ENCODE measurements around the gene SLC25A19.
A peak's percentile ranks its signal among the peaks of the same experiment; 100 is the strongest.
"Not testable (repeated sequence)": the region's sequence is repeated elsewhere in the genome, so short reads cannot be mapped to it uniquely, and the experiment has no call there.

The SLC25A19 gene

GRCh38 chr17:75307957-75308731 is 18.9 kb upstream of the SLC25A19 start:
- H3K36me3 ChIP-seq (ENCODE audit: control insufficient read depth in 5 of 5, insufficient read depth in 5 of 5, low read length in 5 of 5) = no peaks in the 10 kb centered on the region
- peaks cover 7 to 42% (median 36%) of the 10 kb centered on the region in 5 donors for H3K4me1 ChIP-seq (ENCODE audit: control insufficient read depth in 5 of 5, insufficient read depth in 5 of 5, low read length in 5 of 5)
- H3K27ac ChIP-seq (ENCODE audit: low read depth, low read length) = peak overlapping the region; percentile 81
- H3K9ac ChIP-seq (ENCODE audit: low read length in 5 of 5) = peak overlapping the region in 1 of 5 donors; percentile 43
- no peaks in the 10 kb centered on the region for H3K9me3 ChIP-seq (ENCODE audit: control insufficient read depth in 5 of 5, low read length in 5 of 5)
- no peak overlapping the region for H3K4me3 ChIP-seq (ENCODE audit: low read depth in 1 of 5, low read length in 5 of 5)
- H3K27me3 ChIP-seq (ENCODE audit: control insufficient read depth in 5 of 5, insufficient read depth in 4 of 5, low read length in 5 of 5) = no peaks in the 10 kb centered on the region

GRCh38 chr17:75301502-75302206 is 12.4 kb upstream of the SLC25A19 start:
- Histone ChIP-seq H3K4me1 (ENCODE audit: control insufficient read depth in 5 of 5, insufficient read depth in 5 of 5, low read length in 5 of 5) (peaks cover 0 to 6% (median 3%) of the 10 kb centered on the region in 5 donors), H3K36me3 (ENCODE audit: control insufficient read depth in 5 of 5, insufficient read depth in 5 of 5, low read length in 5 of 5) (no peaks in the 10 kb centered on the region), H3K9ac (ENCODE audit: low read length in 5 of 5) (no peak overlapping the region), H3K4me3 (ENCODE audit: low read depth in 1 of 5, low read length in 5 of 5) (no peak overlapping the region), H3K9me3 (ENCODE audit: control insufficient read depth in 5 of 5, low read length in 5 of 5) (no peaks in the 10 kb centered on the region), H3K27ac (ENCODE audit: low read depth, low read length) (no peak overlapping the region), H3K27me3 (ENCODE audit: control insufficient read depth in 5 of 5, insufficient read depth in 4 of 5, low read length in 5 of 5) (no peaks in the 10 kb centered on the region)

- no peaks in the 10 kb centered on the region for H3K9me3 ChIP-seq (ENCODE audit: control insufficient read depth in 5 of 5, low read length in 5 of 5)
- H3K36me3 ChIP-seq (ENCODE audit: control insufficient read depth in 5 of 5, insufficient read depth in 5 of 5, low read length in 5 of 5) = no peaks in the 10 kb centered on the region
- H3K9ac ChIP-seq (ENCODE audit: low read length in 5 of 5) = no peak overlapping the region
- H3K4me3 ChIP-seq (ENCODE audit: low read depth in 1 of 5, low read length in 5 of 5) = no peak overlapping the region
- no peak overlapping the region for H3K27ac ChIP-seq (ENCODE audit: low read depth, low read length)
- peaks cover 0 to 10% (median 3%) of the 10 kb centered on the region in 5 donors for H3K4me1 ChIP-seq (ENCODE audit: control insufficient read depth in 5 of 5, insufficient read depth in 5 of 5, low read length in 5 of 5)
- no peaks in the 10 kb centered on the region for H3K27me3 ChIP-seq (ENCODE audit: control insufficient read depth in 5 of 5, insufficient read depth in 4 of 5, low read length in 5 of 5)
These were observed 11.8 kb upstream of the SLC25A19 start for GRCh38 chr17:75301049-75301448.

GRCh38 chr17:75300280-75300679 is 11.0 kb upstream of the SLC25A19 start:
- Histone ChIP-seq H3K36me3 (ENCODE audit: control insufficient read depth in 5 of 5, insufficient read depth in 5 of 5, low read length in 5 of 5) (no peaks in the 10 kb centered on the region), H3K9ac (ENCODE audit: low read length in 5 of 5) (no peak overlapping the region), H3K27ac (ENCODE audit: low read depth, low read length) (no peak overlapping the region), H3K9me3 (ENCODE audit: control insufficient read depth in 5 of 5, low read length in 5 of 5) (no peaks in the 10 kb centered on the region), H3K4me3 (ENCODE audit: low read depth in 1 of 5, low read length in 5 of 5) (no peak overlapping the region), H3K27me3 (ENCODE audit: control insufficient read depth in 5 of 5, insufficient read depth in 4 of 5, low read length in 5 of 5) (no peaks in the 10 kb centered on the region), H3K4me1 (ENCODE audit: control insufficient read depth in 5 of 5, insufficient read depth in 5 of 5, low read length in 5 of 5) (peaks cover 0 to 13% (median 3%) of the 10 kb centered on the region in 5 donors)

DNA sequence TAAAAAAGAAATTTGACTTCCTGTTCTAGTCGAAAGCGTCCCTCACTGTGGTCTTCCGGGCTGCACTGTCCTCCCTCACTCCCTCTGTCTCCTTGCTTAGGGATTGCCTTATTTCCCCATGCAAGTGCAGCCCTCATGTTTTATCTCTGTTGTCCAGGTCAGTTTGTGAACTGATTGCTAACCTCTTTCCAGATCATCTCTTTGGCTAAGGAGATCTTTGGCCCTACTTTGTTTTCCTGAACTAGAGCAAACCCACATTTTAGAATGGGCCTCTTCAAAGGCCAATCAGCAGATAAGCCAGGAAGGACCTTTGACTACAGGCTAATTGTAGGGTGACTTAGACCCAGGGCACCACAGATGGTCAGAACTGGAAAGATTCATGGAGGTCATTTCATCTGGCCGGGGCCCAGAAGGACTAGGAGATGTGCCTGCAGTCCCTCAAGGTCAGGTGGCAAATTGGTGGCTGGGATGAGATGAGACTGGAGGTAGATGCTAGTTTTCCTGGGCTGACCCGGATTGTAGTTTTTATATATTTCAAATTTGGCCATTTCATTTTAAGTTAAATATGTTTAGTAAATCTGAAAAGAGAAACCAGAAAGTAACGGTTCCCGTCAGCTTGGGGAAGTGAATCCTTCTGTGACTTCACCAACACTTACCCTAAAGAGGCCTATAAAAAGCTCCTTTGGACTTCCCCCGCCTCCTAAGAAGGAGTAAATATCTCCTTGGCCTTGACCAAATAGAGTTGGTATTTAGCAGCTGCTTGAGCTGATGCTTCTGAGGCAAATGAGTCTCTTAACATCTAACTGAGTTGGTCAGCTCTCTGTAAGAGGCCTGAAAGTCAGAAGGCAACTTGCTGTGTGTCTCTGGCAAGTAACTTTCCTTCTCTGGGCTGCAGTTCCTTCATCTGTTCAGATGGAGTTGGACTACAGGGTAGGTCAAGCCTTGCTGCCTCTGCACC is 6.2 kb upstream of the SLC25A19 start:
- H3K4me3 ChIP-seq (ENCODE audit: low read depth in 1 of 5, low read length in 5 of 5) = no peak overlapping the region
- no peak overlapping the region for H3K27ac ChIP-seq (ENCODE audit: low read depth, low read length)
- peak overlapping the region in 1 of 5 donors; percentile 45 for H3K9ac ChIP-seq (ENCODE audit: low read length in 5 of 5)
- H3K36me3 ChIP-seq (ENCODE audit: control insufficient read depth in 5 of 5, insufficient read depth in 5 of 5, low read length in 5 of 5) = no peaks in the 10 kb centered on the region
- no peaks in the 10 kb centered on the region for H3K9me3 ChIP-seq (ENCODE audit: control insufficient read depth in 5 of 5, low read length in 5 of 5)
- H3K4me1 ChIP-seq (ENCODE audit: control insufficient read depth in 5 of 5, insufficient read depth in 5 of 5, low read length in 5 of 5) = peaks cover 0 to 8% (median under 1%) of the 10 kb centered on the region in 5 donors
- no peaks in the 10 kb centered on the region for H3K27me3 ChIP-seq (ENCODE audit: control insufficient read depth in 5 of 5, insufficient read depth in 4 of 5, low read length in 5 of 5)

GRCh38 chr17:75292810-75293448 is 3.7 kb upstream of the SLC25A19 start:
- not testable (repeated sequence) for H3K4me3 ChIP-seq (ENCODE audit: low read depth in 1 of 5, low read length in 5 of 5); H3K9me3 ChIP-seq (ENCODE audit: control insufficient read depth in 5 of 5, low read length in 5 of 5); H3K27me3 ChIP-seq (ENCODE audit: control insufficient read depth in 5 of 5, insufficient read depth in 4 of 5, low read length in 5 of 5); H3K36me3 ChIP-seq (ENCODE audit: control insufficient read depth in 5 of 5, insufficient read depth in 5 of 5, low read length in 5 of 5); H3K27ac ChIP-seq (ENCODE audit: low read depth, low read length)
- peaks cover 0 to 23% (median 16%) of the 10 kb centered on the region in 5 donors for H3K4me1 ChIP-seq (ENCODE audit: control insufficient read depth in 5 of 5, insufficient read depth in 5 of 5, low read length in 5 of 5)
- peak overlapping the region in 1 of 5 donors; percentile 21 for H3K9ac ChIP-seq (ENCODE audit: low read length in 5 of 5)

GRCh38 chr17:75289832-75290337 is 652 bp upstream of the SLC25A19 start:
- H3K36me3 ChIP-seq (ENCODE audit: control insufficient read depth in 5 of 5, insufficient read depth in 5 of 5, low read length in 5 of 5) = peaks cover 0 to 15% (median 12%) of the 10 kb centered on the region in 5 donors
- peak overlapping the region; percentile 75 to 94 (median 81) for H3K9ac ChIP-seq (ENCODE audit: low read length in 5 of 5)
- H3K9me3 ChIP-seq (ENCODE audit: control insufficient read depth in 5 of 5, low read length in 5 of 5) = no peaks in the 10 kb centered on the region
- no peaks in the 10 kb centered on the region for H3K27me3 ChIP-seq (ENCODE audit: control insufficient read depth in 5 of 5, insufficient read depth in 4 of 5, low read length in 5 of 5)
- H3K4me1 ChIP-seq (ENCODE audit: control insufficient read depth in 5 of 5, insufficient read depth in 5 of 5, low read length in 5 of 5) = peaks cover 0 to 16% (median 16%) of the 10 kb centered on the region in 5 donors
- peak overlapping the region; percentile 67 to 95 (median 93) for H3K4me3 ChIP-seq (ENCODE audit: low read depth in 1 of 5, low read length in 5 of 5)
- peak overlapping the region; percentile 96 for H3K27ac ChIP-seq (ENCODE audit: low read depth, low read length)

GRCh38 chr17:75288770-75289114 is 491 bp downstream of the SLC25A19 start:
- Histone ChIP-seq H3K9me3 (ENCODE audit: control insufficient read depth in 5 of 5, low read length in 5 of 5) (no peaks in the 10 kb centered on the region), H3K36me3 (ENCODE audit: control insufficient read depth in 5 of 5, insufficient read depth in 5 of 5, low read length in 5 of 5) (peaks cover 0 to 19% (median 12%) of the 10 kb centered on the region in 5 donors), H3K9ac (ENCODE audit: low read length in 5 of 5) (peak overlapping the region; percentile 52 to 92 (median 87)), H3K4me3 (ENCODE audit: low read depth in 1 of 5, low read length in 5 of 5) (peak overlapping the region; percentile 67 to 95 (median 93)), H3K27ac (ENCODE audit: low read depth, low read length) (peak overlapping the region; percentile 96), H3K27me3 (ENCODE audit: control insufficient read depth in 5 of 5, insufficient read depth in 4 of 5, low read length in 5 of 5) (no peaks in the 10 kb centered on the region), H3K4me1 (ENCODE audit: control insufficient read depth in 5 of 5, insufficient read depth in 5 of 5, low read length in 5 of 5) (peaks cover 0 to 16% (median 16%) of the 10 kb centered on the region in 5 donors)

DNA sequence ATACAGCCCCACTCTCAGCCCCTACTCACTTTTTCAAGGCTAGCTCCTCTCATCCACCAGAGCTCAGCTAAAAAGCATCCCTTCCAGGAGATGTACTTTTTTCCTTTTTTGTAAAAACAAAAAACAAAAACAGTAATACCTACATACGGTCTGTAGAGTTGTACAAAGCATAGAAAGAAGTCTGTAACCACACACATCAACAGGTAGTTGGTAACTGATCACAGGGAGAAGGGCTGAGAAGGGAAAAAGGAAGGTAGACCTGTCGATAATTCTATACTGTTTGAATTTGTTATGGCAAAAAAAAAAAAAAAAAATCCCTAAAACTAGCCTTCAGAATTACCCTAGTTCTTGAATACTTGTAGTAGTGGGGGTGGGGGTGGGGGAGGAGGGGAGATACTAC is 874 bp downstream of the SLC25A19 start:
- Histone ChIP-seq H3K4me3 (ENCODE audit: low read depth in 1 of 5, low read length in 5 of 5) (peak overlapping the region; percentile 67 to 95 (median 93)), H3K9ac (ENCODE audit: low read length in 5 of 5) (peak overlapping the region in 1 of 5 donors; percentile 4), H3K27me3 (ENCODE audit: control insufficient read depth in 5 of 5, insufficient read depth in 4 of 5, low read length in 5 of 5) (no peaks in the 10 kb centered on the region), H3K36me3 (ENCODE audit: control insufficient read depth in 5 of 5, insufficient read depth in 5 of 5, low read length in 5 of 5) (peaks cover 0 to 23% (median 12%) of the 10 kb centered on the region in 5 donors), H3K4me1 (ENCODE audit: control insufficient read depth in 5 of 5, insufficient read depth in 5 of 5, low read length in 5 of 5) (peaks cover 0 to 16% (median 16%) of the 10 kb centered on the region in 5 donors), H3K9me3 (ENCODE audit: control insufficient read depth in 5 of 5, low read length in 5 of 5) (no peaks in the 10 kb centered on the region), H3K27ac (ENCODE audit: low read depth, low read length) (no peak overlapping the region)
